ENCODE measurements around the gene PIH1D1.
"Not testable (repeated sequence)": the region's sequence is repeated elsewhere in the genome, so short reads cannot be mapped to it uniquely, and the experiment has no call there.

The PIH1D1 gene

DNA sequence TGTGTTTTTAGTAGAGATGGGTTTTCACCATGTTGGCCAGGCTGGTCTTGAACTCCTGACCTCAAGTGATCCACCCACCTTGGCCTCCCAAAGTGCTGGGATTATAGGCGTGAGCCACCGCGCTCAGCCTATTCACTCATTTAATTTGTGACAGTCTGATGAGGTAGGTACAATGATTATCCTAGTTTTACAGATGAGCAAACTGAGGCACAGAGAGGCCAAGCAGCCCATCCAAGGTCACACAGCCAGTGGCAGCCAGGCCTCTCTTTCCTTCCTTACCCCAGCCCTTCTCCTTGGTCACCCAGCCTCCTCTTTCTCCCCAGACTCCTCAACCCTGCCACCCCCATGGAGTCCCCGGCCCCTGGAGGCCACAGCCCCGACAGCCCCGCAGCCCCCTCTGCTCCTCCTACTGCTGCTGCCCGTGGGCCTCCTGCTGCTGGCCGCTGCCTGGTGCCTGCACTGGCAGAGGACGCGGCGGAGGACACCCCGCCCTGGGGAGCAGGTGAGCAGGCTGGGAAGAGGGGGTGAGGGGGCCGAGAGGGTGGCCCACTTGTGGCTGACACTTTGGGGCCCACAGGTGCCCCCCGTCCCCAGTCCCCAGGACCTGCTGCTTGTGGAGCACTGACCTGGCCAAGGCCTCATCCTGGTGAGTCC, 28.5 kb upstream of the PIH1D1 start:
- DNase-seq, result no peak

DNA sequence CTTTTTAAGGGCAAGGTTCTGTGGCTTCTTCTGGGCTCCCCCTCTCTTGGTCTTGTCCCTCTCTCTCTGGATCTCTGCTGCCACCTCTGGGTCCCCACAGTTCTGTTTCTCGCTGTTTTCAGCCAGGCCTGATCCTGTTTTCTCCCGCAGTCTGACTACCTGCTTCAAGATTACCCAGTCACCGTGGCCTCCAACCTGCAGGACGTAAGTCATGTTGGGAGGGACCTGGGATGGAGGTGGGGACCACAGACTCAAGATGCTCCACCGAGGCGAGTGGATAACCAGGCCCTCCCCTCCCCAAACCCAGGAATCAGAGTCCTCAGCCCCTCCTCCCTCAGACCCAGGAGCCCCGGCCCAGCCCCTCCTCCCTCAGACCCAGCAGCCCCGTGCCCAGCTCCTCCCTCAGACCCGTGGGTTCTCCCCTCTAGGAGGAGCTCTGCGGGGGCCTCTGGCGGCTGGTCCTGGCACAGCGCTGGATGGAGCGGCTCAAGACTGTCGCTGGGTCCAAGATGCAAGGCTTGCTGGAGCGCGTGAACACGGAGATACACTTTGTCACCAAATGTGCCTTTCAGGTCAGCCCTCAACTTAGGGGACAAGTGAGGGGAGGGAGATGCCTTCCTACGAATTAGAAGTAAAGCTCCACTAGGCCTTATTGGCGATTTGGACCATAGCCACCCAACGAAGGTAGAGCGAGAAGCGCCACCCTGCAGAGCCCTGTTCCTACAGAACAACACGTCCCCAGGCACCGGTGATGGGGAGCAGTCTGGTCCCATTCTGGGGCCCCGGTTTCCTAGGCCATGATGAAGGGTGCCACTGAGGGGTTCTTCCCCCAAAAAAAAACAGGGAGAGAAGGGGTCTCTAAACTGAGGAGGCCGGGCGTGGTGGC, 24.6 kb upstream of the PIH1D1 start:
- DNase-seq, result peak; percentile 65

DNA sequence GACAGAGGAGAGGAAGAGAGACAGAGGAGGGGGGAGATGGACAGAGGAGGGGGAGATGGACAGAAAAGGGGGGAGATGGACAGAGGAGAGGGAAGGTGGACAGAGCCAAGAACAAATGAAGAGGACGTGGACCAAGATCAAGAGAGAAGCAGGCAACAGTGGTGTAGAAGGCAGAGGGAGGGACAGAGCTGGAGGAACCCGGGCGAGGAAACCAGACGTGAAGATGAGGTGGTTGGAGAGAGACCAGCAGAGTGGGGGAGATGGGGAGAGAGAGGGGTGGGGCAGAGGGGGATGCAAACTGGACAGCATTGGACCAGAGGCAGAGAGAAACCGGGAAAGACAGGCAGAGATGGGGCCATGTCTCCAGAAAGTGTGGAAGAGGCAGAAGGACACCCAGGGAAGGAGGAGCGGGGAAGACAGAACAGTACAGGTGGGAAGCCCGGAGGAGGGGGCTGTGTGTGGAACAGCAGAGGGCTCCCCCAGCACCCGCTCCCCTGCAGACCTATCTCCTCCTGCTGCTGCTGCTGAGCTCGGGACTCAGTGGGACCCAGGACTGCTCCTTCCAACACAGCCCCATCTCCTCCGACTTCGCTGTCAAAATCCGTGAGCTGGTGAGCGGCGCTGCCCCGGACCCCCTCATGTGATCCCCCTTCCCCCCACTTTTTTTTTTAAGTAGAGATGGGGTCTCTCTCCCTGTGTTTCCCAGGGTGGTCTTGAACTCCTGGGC, 23.7 kb upstream of the PIH1D1 start:
- DNase-seq, result no peak

DNA sequence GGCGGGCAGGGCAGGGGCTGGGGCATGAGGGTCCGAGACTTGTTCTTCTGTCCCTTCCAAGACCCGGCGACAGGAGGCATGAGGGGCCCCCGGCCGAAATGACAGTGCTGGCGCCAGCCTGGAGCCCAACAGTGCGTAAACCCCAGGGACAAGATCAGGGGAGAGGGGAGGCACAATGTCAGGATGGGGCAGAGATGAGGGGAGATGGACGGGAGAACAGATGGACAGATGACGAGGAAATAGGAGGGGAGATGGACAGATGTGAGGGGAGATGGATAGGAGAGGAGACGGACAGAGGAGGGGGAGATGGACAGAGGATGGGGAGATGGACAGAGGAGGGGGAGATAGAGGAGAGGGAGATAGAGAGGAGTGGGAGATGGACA, 22.9 kb upstream of the PIH1D1 start:
- no peak for DNase-seq

DNA sequence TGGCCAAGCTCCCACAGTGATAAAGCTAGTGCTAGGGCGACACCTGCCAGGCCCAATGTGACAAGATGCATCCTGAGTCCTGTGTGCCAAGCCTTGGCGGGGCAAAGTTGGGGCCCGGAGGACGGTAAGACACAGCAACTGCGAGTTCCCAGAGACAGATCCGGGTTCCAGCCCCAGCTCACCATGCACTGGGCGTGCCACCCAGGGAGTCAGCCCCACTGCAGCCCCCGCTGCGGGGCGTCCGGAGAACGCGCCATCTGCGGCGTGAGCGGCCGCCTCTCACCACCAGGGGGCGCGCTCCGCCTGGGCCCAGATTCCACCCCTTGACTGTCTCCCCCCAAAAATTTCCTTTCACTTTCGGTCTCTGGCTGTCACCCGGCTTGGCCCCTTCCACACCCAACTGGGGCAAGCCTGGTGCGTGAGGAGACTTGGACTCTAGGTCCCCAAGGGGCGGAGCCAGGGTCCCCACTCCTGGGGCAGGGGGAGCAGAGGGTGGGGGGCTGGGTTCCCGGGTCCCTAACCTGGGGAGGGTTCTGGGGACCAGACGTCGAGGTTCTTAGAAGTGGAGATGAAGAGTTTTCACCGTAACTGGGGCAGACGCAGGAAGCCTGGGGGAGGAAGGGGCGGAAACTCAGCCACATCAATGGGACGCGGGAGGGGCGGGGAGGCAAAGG, 22.4 kb upstream of the PIH1D1 start, which contains the start of gene FLT3LG:
FLT3LG (plus strand) TSS at position 348 of the 674 bp plus-strand sequence. CDS start 425 bp downstream, outside the sequence.
- peak; percentile 97 for DNase-seq

DNA sequence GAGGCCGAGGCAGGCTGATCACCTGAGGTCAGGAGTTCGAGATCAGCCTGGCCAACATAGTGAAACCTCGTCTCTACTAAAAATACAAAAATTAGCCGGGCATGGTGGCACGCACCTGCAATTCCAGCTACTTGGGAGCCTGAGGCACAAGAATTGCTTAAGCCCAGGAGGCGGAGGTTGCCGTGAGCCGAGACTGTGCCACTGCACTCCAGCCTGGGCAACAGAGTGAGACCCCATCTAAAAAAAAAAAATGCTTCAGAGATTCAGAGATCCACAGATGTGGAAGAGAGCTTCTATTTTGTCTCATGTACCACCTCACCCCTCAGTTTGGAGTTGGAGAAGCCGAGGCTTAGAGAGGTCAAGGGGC, 21.9 kb upstream of the PIH1D1 start:
- DNase-seq, result not testable (repeated sequence)

DNA sequence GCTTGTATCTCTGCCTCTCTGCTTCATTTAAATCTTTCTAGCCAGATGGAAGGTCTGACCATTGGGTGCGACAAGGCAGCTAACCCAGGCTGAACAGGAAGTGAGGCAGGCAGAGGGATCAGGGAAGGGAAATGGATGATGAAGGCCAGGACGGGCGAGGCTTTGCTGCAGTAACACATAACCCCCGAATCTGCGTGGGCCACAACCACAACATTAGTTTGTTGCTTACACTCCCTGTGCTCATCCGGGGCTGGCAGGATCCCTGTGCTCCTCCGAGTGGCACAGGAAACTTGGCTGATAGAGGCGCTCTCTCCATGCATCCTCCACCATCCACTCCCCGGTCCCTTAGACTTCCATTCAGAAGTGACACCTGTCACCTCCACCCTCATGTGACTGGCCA, 21.3 kb upstream of the PIH1D1 start:
- no peak for DNase-seq

DNA sequence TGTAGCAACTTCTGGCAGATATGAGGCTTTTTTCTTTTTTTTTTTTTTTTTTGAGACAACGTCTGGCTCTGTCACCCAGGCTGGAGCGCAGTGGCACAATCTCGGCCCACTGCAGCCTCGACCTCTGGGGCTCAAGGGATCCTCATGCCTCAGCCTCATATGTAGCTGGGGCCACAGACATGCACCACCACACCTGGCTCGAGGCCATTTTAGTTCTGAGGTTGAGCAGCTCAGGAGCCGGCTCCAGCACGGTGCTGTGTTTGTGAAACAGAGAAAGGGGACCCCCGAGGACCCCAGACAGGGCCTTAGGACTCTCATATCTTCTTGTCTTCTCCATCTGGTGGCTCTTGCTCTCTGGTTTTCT, 19.0 kb upstream of the PIH1D1 start:
- no peak for DNase-seq

DNA sequence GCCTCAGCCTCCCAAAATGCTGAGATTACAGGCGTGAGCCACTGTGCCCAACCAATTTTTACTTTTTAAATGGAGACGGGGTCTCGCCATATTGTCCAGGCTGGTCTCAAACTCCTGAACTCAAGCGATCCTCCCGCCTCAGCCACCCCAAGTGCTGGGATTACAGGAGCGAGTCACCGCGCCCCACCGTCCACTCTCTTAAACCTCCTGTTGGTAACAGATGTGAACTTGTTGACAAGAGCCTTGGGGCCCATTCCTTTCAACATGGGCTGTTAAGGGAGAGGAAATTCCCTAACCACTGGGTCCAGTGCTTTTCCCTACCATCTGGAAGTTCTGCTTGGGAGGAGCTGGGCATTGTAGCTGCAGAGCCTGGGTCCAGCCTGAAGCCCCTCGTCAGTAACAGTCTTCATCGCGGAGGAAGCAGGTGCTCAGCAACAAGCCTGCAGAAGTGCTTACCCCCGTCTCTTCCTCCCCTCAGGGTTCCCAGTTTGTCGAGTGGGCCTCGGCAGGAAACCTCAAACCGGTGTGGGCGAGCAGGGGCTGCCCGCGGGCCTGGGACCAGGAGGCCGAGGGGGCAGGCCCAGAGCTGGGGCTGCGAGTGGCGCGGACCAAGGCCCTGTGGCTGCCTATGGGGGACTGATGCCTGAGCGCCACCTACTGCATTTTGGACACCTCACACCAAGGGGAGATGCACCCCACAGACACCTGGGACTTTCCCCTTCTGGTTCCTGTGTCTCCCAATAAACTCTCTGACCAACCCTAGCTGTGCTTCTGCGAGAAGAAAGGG, 18.4 kb upstream of the PIH1D1 start:
- DNase-seq, result peak; percentile 89

DNA sequence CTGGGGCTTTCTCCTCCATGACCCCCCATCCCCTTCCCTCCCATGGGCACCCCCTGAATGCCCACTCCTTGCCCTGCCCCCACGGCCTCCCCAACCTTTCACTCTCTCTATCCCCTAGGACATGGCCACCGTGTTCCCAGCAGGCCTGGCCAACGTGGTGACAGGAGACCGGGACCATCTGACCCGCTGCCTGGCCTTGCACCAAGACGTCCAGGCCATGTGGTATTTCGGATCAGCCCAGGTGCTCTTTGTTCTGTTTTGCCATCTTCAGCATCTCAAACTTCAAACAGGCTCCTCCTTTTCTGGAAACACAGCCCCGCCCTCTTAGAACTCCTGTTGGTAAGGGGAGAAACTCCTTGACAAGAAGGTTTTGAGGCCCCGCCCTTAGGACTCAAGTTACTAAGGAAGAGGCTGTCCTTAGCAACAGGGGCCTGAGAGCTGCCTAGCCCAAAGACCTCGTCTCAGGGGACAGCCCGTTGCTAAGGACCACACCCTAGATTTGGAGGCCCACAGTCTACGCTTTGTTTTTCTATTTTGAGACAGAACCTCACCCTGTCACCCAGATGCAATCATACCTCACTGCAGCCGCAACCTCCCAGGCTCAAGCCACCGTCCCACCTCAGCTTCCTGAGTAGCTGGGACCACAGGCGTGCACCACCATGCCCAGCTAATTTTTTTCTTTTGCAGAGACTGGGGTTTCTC, 17.3 kb upstream of the PIH1D1 start:
- DNase-seq, result peak; percentile 99

DNA sequence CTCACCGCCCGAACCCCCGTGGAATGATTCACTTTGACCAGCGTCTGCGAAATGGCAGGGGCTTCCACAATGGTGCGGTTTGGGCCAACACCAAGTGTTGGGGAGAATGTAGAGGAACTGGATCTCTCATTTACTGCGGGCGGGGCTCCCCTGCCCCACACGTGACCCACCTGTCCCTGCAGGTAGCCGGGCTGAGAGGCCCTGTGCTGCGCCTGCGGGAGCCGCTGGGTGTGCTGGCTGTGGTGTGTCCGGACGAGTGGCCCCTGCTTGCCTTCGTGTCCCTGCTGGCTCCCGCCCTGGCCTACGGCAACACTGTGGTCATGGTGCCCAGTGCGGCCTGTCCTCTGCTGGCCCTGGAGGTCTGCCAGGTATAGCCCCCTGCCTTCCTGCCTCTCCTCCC, 16.6 kb upstream of the PIH1D1 start:
- no peak for DNase-seq

DNA sequence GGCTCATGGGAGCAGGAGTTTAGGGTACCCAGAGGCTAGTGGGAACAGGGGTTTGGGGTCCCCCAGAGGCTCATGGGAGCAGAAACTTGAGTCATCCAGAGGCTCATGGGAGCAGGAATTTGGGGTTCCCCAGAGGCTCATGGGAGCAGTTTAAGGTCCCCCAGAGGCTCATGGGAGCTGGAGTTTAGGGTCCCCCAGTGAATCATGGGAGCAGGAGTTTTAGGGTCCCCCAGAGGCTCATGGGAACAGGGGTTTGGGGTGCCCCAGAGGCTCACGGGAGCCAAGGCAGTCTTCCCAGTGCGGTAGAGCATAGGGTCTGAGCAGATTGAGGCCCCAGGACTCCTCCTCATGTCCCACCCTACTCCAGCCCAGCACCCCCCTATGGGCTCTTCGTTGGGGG, 13.8 kb upstream of the PIH1D1 start:
- DNase-seq, result no peak

DNA sequence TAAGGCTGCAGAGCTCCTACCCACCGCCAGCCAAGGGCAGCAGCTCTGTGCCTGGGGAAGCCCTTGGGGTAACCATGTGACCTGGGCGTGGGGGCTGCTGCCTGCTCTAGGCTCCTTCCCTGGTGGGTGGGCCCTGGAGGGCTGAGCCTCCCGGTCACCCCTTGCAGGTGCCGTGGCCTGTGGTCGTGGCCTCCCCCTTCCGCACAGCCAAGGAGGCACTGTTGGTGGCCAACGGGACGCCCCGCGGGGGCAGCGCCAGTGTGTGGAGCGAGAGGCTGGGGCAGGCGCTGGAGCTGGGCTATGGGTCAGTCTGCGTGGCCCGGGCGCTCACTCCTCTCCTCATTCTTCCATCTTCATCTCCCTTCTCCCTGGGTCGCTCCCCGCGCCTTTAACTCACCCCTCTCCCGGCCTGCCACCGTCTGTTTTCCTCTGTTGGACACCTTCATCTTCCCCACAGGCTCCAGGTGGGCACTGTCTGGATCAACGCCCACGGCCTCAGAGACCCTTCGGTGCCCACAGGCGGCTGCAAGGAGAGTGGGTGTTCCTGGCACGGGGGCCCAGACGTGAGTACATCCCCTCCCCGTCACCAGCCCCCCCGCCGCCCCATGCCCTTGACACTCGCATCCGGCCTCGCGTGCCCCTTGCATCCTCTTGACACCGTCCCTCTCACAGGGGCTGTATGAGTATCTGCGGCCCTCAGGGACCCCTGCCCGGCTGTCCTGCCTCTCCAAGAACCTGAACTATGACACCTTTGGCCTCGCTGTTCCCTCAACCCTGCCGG, 12.5 kb upstream of the PIH1D1 start:
- no peak for DNase-seq

DNA sequence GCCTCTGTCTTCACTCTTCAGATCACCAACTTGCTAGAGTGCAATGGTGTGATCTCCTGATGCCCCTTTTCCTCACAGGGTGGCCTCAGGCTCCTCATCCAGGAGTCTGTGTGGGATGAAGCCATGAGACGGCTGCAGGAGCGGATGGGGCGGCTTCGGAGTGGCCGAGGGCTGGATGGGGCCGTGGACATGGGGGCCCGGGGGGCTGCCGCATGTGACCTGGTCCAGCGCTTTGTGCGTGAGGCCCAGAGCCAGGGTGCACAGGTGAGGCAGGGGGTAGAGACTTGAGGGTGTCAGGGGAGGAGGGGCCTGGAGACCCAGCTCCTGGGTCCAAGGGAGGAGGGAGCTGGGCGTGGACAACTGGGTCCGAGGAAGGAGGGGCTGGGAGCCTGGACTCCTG, 10.9 kb upstream of the PIH1D1 start:
- DNase-seq, result no peak

DNA sequence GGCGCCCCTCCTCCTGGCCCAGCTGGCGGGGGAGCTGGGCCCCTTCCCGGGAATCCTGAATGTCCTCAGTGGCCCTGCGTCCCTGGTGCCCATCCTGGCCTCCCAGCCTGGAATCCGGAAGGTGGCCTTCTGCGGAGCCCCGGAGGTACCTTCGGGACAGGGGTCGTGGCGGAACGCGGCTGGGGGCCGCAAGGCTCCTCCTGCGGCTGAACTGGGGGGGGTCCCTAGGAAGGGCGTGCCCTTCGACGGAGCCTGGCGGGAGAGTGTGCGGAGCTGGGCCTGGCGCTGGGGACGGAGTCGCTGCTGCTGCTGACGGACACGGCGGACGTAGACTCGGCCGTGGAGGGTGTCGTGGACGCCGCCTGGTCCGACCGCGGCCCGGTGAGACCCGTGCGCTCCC, 10.0 kb upstream of the PIH1D1 start:
- DNase-seq, result no peak

DNA sequence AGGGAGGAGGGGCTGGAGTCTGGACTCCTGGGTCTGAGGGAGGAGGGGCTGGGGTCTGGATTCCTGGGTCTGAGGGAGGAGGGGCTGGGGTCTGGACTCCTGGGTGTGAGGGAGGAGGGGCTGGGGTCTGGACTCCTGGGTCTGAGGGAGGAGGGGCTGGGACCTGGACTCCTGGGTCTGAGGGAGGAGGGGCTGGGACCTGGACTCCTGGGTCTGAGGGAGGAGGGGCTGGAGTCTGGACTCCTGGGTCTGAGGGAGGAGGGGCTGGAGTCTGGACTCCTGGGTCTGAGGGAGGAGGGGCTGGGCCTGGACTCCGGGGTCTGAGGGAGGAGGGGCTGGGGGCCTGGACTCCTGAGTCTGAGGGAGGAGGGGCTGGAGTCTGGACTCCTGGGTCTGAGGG, 9.5 kb upstream of the PIH1D1 start:
- not testable (repeated sequence) for DNase-seq

DNA sequence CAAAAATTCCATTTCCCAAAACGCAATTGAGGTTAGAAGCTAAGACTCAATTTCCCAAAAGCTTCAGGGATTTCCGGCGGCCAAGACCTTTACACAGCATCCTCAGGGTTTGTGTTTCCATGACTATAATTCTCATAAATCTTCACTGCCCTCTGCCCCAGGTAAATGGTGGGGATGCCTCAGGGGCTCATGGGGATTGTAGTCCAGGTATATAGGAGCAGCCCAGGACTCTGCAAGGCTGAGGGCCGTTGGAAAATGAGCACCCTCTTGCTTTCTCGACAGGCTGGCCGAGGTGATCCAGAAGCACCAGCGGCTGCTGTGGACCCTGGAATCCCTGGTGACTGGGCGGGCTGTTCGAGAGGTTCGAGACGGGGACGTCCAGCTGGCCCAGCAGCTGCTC, 7.8 kb upstream of the PIH1D1 start:
- no peak for DNase-seq

DNA sequence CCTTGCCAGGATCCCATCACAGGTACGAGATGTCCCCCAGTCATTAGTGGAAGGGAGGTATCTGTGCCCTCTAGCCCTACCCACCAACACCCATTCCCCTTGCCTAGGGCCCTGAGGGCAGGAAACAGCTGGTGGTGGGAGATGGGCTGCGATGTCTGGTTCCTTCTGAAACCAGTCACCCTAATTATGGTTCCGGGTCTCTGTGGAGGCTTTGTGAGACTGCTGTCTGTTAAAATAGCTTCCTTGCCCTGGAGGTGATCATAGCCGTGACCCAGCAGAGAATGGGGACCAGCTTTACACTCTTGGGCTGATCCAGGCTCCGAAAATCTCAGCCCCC, 6.9 kb upstream of the PIH1D1 start:
- no peak for DNase-seq

DNA sequence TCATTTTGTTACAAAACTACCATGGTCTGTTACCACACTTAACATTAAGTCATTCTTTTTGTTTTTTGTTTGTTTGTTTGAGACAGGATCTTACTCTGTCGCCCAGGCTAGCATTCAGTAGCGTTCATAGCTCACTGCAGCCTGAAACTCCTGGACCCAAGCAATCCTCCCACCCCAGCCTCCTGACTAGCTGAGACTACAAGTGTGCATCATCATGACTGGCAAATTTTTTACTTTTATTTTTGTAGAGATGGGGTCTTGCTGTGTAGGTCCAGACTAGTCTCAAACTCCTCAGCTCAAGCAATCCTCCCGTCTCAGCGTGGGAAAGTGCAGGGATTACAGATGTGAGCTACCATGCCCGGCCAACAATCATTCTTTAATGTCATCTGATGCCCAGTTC, 4.7 kb upstream of the PIH1D1 start:
- DNase-seq, result no peak

DNA sequence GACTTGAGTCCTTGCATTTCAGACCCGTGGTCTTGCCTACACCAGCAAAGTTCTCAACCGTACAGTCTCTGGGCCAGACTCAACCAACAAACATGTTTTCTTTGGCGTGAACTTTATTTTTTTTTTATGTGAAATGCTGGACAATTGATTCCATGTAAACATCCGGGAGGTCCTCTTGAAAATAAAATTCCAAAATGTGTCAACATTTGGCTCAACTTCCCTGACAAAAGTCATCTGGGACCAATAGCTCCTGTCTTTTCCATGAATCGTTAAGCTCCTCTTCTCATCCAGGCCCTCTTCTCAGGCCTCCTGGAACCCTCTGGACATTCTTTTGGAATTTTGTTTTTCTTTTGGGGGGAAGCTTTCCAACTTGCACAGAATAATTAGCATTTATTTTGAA, 4.2 kb upstream of the PIH1D1 start:
- DNase-seq, result no peak

DNA sequence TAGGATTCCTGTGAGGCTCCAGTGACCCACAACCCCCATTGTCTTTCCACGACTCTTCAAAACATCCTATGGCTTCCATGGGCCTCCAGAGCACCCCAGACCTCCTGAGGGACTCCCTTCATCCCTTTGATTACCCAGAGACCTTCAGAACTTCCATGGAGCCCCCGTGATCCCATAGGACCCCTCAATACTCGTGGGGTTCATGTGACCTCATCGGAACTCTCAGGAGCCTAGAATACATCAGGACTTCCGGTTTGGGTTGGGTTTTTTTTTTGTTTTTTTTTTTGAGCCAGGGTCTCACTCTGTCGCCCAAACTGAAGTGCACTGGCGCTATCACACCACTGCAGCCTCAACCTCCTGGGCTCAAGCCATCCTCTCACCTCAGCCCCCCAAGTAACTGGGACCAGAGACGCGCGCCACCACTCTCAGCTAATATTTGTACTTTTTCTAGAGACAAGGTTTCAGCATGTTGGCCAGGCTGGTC, 2.2 kb upstream of the PIH1D1 start:
- DNase-seq, result no peak
